Common myeloid progenitor, CD34-positive (primary cell): Measurements from ENCODE around the gene RFESD.
A peak's percentile ranks its signal among the peaks of the same experiment; 100 is the strongest.

Experiments used
- CTCF ChIA-PET: fragments of 350-600 bp; sonication (Branson Sonifier 250); formaldehyde crosslinking; loops from one replicate; lab custom pipeline; 2021; ENCODE audit warnings: antibody characterized with exemption; lab: Charles Lee
- POLR2A ChIA-PET: fragments of 350-600 bp; sonication (Branson Sonifier 250); formaldehyde crosslinking; loops from one replicate; lab custom pipeline; 2021; ENCODE audit warnings: antibody characterized with exemption; lab: Charles Lee
- DNase-seq, 3 donors: peaks; one replicate each; pipeline versions ENCODE4 v3.0.0 to v3.0.0-alpha.2; 2013
- H3K27ac ChIP-seq, 2 experiments: 1 replicate in 1 of 2; 2 replicates in 1 of 2; pipeline ENCODE4 v1.7.0; 2013; ENCODE audit warnings: inconsistent platforms in 2 of 2, low read length in 2 of 2, mild to moderate bottlenecking in 2 of 2, low read depth in 1 of 2, moderate library complexity in 1 of 2; ENCODE audit not compliant: severe bottlenecking in 2 of 2, insufficient read depth in 1 of 2, poor library complexity in 1 of 2
- H3K27me3 ChIP-seq, 5 experiments: replicated peaks in 2 of 5; 1 replicate in 3 of 5; 2 replicates in 2 of 5; pipeline versions ENCODE4 v1.6.1 to v1.7.0; 2013; ENCODE audit warnings: low read length in 4 of 5, mild to moderate bottlenecking in 2 of 5, moderate library complexity in 2 of 5, inconsistent platforms in 1 of 5; ENCODE audit not compliant: insufficient read depth in 5 of 5, control insufficient read depth in 4 of 5
- H3K36me3 ChIP-seq, 4 experiments: 1 replicate in 2 of 4; 2 replicates in 2 of 4; pipeline versions ENCODE4 v1.6.1 to v1.7.0; 2013; ENCODE audit warnings: low read length in 3 of 4, control low read depth in 1 of 4, mild to moderate bottlenecking in 1 of 4; ENCODE audit not compliant: control insufficient read depth in 4 of 4, insufficient read depth in 4 of 4
- H3K4me1 ChIP-seq, 4 experiments: 1 replicate in 3 of 4; 2 replicates in 1 of 4; pipeline versions ENCODE4 v1.6.1 to v1.7.1; 2013; ENCODE audit warnings: low read length in 3 of 4, mild to moderate bottlenecking in 3 of 4, control low read depth in 1 of 4, inconsistent platforms in 1 of 4, moderate library complexity in 1 of 4; ENCODE audit not compliant: control insufficient read depth in 4 of 4, insufficient read depth in 4 of 4; ENCODE audit errors: control extremely low read depth in 1 of 4
- H3K4me3 ChIP-seq, 7 experiments: 1 replicate in 4 of 7; 2 replicates in 3 of 7; pipeline versions ENCODE4 v1.5.1 to v1.7.0; 2013; ENCODE audit warnings: mild to moderate bottlenecking in 7 of 7, low read length in 6 of 7, moderate library complexity in 6 of 7, inconsistent platforms in 2 of 7, low read depth in 2 of 7, control low read depth in 1 of 7; ENCODE audit not compliant: insufficient read depth in 4 of 7, control insufficient read depth in 1 of 7; ENCODE audit errors: extremely low read depth in 1 of 7
- H3K9me3 ChIP-seq, 5 experiments: 1 replicate in 4 of 5; 2 replicates in 1 of 5; pipeline versions ENCODE4 v1.6.1 to v1.7.1; 2013; ENCODE audit warnings: low read length in 4 of 5, mild to moderate bottlenecking in 2 of 5, inconsistent platforms in 1 of 5, low read depth in 1 of 5, moderate library complexity in 1 of 5; ENCODE audit not compliant: control insufficient read depth in 4 of 5, insufficient read depth in 2 of 5; ENCODE audit errors: control extremely low read depth in 1 of 5
- WGBS: methylation state at CpG from one replicate; pipeline ENCODE4 v1.1.5; 2013; ENCODE audit not compliant: insufficient coverage; 5-methylcytosine and 5-hydroxymethylcytosine counted together

RFESD gene

GRCh38 chr5:95620030-95620869 lies 26.3 kb upstream of the RFESD start, which contains the start of gene GPR150:
GPR150 (plus strand) TSS chr5:95620087; CDS start chr5:95620276, 189 bp downstream.
- Histone ChIP-seq H3K27me3 (peaks cover 0 to 3% (median 0%) of the 10 kb centered on the region in 5 experiments), H3K9me3 (no peaks in the 10 kb centered on the region), H3K36me3 (no peaks in the 10 kb centered on the region), H3K4me1 (peaks cover 11 to 45% (median 37%) of the 10 kb centered on the region in 4 experiments), H3K27ac (no peak within 1 kb of the TSS), H3K4me3 (peak within 1 kb of the TSS; percentile 41 to 77 (median 60))
- ChIA-PET POLR2A (interaction anchor here (0.6 to 1.3 kb wide), 3 partner anchors 27 to 78 kb away, joined by 3 to 4 read pairs (median 4); partner anchors contain the start of genes ARSK, RFESD and SKIC3), CTCF (no interaction called here)
- DNase-seq, result peak; percentile 61 to 96 (median 92)
- WGBS, result 0% methylated on average over 82 of the region's 85 CpGs

DNA sequence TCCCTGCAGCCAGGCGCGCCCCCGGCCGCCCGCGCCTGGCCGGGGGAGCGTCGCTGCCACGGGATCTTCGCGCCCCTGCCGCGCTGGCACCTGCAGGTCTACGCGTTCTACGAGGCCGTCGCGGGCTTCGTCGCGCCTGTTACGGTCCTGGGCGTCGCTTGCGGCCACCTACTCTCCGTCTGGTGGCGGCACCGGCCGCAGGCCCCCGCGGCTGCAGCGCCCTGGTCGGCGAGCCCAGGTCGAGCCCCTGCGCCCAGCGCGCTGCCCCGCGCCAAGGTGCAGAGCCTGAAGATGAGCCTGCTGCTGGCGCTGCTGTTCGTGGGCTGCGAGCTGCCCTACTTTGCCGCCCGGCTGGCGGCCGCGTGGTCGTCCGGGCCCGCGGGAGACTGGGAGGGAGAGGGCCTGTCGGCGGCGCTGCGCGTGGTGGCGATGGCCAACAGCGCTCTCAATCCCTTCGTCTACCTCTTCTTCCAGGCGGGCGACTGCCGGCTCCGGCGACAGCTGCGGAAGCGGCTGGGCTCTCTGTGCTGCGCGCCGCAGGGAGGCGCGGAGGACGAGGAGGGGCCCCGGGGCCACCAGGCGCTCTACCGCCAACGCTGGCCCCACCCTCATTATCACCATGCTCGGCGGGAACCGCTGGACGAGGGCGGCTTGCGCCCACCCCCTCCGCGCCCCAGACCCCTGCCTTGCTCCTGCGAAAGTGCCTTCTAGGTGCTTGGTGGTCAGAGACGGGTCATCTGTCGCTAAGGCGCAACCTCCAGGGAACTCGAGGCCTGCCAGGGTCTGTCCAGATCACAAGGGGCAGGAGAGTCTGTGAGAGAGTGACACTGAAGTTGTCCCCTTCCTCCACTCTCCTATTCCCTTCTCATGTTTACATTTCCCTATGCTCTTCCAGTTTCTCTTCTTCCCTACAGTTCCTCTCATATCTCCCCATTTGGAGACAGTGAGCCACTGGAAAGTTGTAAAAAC lies 25.4 kb upstream of the RFESD start:
- Histone ChIP-seq H3K4me3 (peak overlapping the region; percentile 2 to 77 (median 60)), H3K4me1 (peaks cover 11 to 45% (median 37%) of the 10 kb centered on the region in 4 experiments), H3K36me3 (no peaks in the 10 kb centered on the region), H3K9me3 (no peaks in the 10 kb centered on the region), H3K27ac (no peak overlapping the region), H3K27me3 (peaks cover 0 to 3% (median 0%) of the 10 kb centered on the region in 5 experiments)
- POLR2A ChIA-PET, result interaction anchor here (0.8 kb wide), 1 partner anchor 77 kb away, joined by 3 read pairs; no protein-coding TSS in a partner anchor
- CTCF ChIA-PET, result interaction anchor here (2.9 kb wide), 1 partner anchor 23 kb away, joined by 16 read pairs; no protein-coding TSS in a partner anchor
- 3% methylated on average over 57 of the region's 92 CpGs for WGBS
- DNase-seq, result peak in 2 of 3 donors; percentile 53 to 69

DNA sequence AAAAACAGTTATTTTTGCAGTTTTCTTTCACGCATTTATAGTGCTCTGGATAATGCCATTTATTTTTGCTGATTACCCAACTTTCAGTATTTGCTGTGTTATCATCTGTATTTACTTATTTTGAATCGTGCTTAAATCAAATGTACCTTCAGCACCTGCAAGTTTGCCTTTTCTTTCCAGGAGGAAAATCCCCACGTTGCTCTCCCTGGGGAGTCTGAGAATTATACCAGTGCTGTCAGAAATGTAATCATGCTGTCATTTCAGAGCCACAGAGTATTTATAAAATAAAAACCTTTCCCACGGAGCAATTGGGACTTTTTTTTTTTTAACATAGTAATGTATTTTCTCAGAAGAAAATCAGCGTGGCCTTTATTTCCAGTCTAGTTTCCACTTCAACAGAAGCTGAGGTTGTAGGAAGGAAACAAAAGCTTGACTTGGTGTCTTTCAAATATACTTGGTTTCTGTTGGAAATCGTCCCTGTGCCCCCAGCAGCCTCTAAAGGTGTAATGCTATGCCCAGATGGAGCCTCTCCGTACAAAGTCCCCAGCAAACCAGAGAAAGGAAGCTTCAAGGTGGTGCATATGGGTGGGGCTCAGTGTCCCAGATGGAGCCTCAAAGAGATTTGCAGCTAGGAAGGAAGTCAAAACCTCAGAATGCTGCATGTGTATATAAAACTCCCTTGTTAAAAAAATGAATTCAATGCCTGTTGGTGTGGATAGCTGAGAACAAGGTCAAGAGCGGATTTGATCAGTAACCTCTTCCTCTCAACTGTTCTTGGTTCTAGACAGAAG lies 24.5 kb upstream of the RFESD start:
- CTCF ChIA-PET, result interaction anchor here (0.7 to 2.9 kb wide), 11 partner anchors 9 to 236 kb away, joined by 3 to 16 read pairs (median 4); partner anchors contain the start of gene RFESD
- DNase-seq, result peak in 2 of 3 donors; percentile 87 to 91
- 20% methylated on average over 5 of the region's 8 CpGs for WGBS
- H3K36me3 ChIP-seq, result no peaks in the 10 kb centered on the region
- no peak overlapping the region for H3K27ac ChIP-seq
- H3K4me3 ChIP-seq, result peak overlapping the region in 5 of 7 experiments; percentile 28 to 77 (median 38)
- no peaks in the 10 kb centered on the region for H3K9me3 ChIP-seq
- peaks cover 0 to 3% (median 0%) of the 10 kb centered on the region in 5 experiments for H3K27me3 ChIP-seq
- POLR2A ChIA-PET, result no interaction called here
- peaks cover 11 to 45% (median 37%) of the 10 kb centered on the region in 4 experiments for H3K4me1 ChIP-seq

GRCh38 chr5:95623706-95624105 lies 22.9 kb upstream of the RFESD start:
- CTCF ChIA-PET, result interaction anchor here (1.0 to 2.9 kb wide), 4 partner anchors 8 to 21 kb away, joined by 3 to 16 read pairs (median 10); no protein-coding TSS in a partner anchor
- no peak for DNase-seq
- no peaks in the 10 kb centered on the region for H3K36me3 ChIP-seq

DNA sequence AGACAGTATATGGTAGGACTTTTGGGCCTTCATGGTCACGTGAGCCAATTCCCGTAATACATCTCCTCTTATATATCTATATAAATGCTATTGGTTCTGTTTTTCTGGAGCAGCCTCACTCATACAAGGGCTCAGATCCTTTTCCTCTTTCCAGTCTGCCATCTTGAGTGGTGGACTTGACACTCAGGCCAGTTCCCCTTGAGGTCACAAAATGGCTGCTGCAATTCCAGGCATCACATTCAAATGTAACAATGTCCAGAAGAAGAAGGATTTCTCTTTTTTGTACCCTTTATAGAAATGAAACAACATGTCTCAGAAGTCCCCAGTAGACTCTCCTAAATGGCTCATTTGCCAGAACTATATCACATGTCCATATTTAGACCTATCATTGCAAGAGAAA lies 22.2 kb upstream of the RFESD start:
- H3K4me3 ChIP-seq, result no peak overlapping the region
- no CpG with 5 or more reads among the region's 2 CpGs for WGBS
- H3K36me3 ChIP-seq, result no peaks in the 10 kb centered on the region
- POLR2A ChIA-PET, result no interaction called here
- H3K9me3 ChIP-seq, result no peaks in the 10 kb centered on the region
- H3K4me1 ChIP-seq, result peaks cover 11 to 37% (median 36%) of the 10 kb centered on the region in 4 experiments
- H3K27ac ChIP-seq, result no peak overlapping the region
- peaks cover 0 to 2% (median 0%) of the 10 kb centered on the region in 5 experiments for H3K27me3 ChIP-seq
- CTCF ChIA-PET, result interaction anchor here (1.0 kb wide), 1 partner anchor 17 kb away, joined by 3 read pairs; no protein-coding TSS in a partner anchor
- DNase-seq, result no peak

More at GRCh38 chr5:95623706-95624105, 22.9 kb upstream of the RFESD start:
- no peaks in the 10 kb centered on the region for H3K9me3 ChIP-seq
- POLR2A ChIA-PET, result no interaction called here
- peaks cover 0 to 3% (median 0%) of the 10 kb centered on the region in 5 experiments for H3K27me3 ChIP-seq
- H3K27ac ChIP-seq, result no peak overlapping the region
- H3K4me3 ChIP-seq, result no peak overlapping the region
- WGBS, result 100% methylated on average over 3 of the region's 5 CpGs
- peaks cover 11 to 44% (median 37%) of the 10 kb centered on the region in 4 experiments for H3K4me1 ChIP-seq

DNA sequence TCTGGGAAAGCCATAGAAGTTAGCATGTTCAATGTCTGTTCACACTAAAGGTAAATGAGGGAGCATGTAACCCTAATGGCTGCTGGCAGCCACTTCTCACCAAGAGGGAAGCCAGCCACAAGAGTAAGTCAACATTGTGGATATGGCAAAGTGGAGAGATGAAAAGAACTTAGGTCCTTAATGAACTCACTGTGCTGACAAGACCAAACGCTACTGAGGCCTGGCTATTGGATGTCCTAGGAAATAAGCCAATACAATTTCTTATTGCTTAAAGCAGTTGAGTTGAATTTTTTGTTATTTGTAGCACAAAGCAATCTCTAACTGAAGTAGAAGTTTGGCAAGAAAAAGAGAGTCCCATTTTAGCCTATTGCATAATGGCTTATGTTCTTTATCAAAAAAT lies 19.9 kb upstream of the RFESD start:
- no CpG with 5 or more reads among the region's 1 CpG for WGBS
- no peak overlapping the region for H3K27ac ChIP-seq
- H3K36me3 ChIP-seq, result no peaks in the 10 kb centered on the region
- no peak overlapping the region for H3K4me3 ChIP-seq
- no peaks in the 10 kb centered on the region for H3K9me3 ChIP-seq
- no peaks in the 10 kb centered on the region for H3K27me3 ChIP-seq
- ChIA-PET POLR2A (no interaction called here), CTCF (interaction anchor here (1.2 kb wide), 1 partner anchor 17 kb away, joined by 3 read pairs; no protein-coding TSS in a partner anchor)
- no peak for DNase-seq
- peaks cover 9 to 16% (median 15%) of the 10 kb centered on the region in 4 experiments for H3K4me1 ChIP-seq
